Loucy (cell line): Measurements from ENCODE around the gene COL4A5.
"Not testable (repeated sequence)": the region's sequence is repeated elsewhere in the genome, so short reads cannot be mapped to it uniquely, and the experiment has no call there.

Experiments used
- H2AFZ ChIP-seq: fragments of 200-600 bp; sonication (generic); 2 replicates; pipeline ENCODE4 v1.6.0; 2016; ENCODE audit warnings: antibody characterized with exemption, mild to moderate bottlenecking, low read length, moderate library complexity
- H3F3A ChIP-seq: fragments of 200-600 bp; 2 replicates; pipeline ENCODE4 v1.6.0; 2016; ENCODE audit warnings: antibody characterized with exemption, low read depth, mild to moderate bottlenecking
- H3K27me3 ChIP-seq: fragments of 200-600 bp; sonication (generic); 2 replicates; pipeline ENCODE4 v1.6.1; 2014; ENCODE audit warnings: low read length, mild to moderate bottlenecking; ENCODE audit not compliant: insufficient read depth, poor library complexity, severe bottlenecking
- H3K36me3 ChIP-seq: fragments of 200-600 bp; sonication (generic); 2 replicates; pipeline ENCODE4 v1.6.1; 2016; ENCODE audit warnings: low read length; ENCODE audit not compliant: insufficient read depth
- H3K4me1 ChIP-seq: fragments of 200-600 bp; sonication (generic); 2 replicates; pipeline ENCODE4 v1.5.1; 2014; ENCODE audit warnings: low read length, mild to moderate bottlenecking; ENCODE audit not compliant: insufficient read depth, poor library complexity, severe bottlenecking
- H3K4me2 ChIP-seq: fragments of 200-600 bp; sonication (generic); 2 replicates; pipeline ENCODE4 v1.6.0; 2014; ENCODE audit warnings: antibody characterized with exemption, low read length, low read depth, mild to moderate bottlenecking; ENCODE audit not compliant: poor library complexity, severe bottlenecking
- H3K4me3 ChIP-seq: fragments of 200-600 bp; sonication (generic); 2 replicates; pipeline ENCODE4 v1.5.1; 2014; ENCODE audit warnings: low read length, mild to moderate bottlenecking, mixed read lengths; ENCODE audit not compliant: poor library complexity, severe bottlenecking
- H3K79me2 ChIP-seq: fragments of 200-600 bp; sonication (generic); 2 replicates; pipeline ENCODE4 v1.6.1; 2014; ENCODE audit warnings: low read length; ENCODE audit not compliant: insufficient read depth
- H3K9ac ChIP-seq: fragments of 200-600 bp; sonication (generic); 2 replicates; pipeline ENCODE4 v1.6.0; 2014; ENCODE audit warnings: mild to moderate bottlenecking, low read depth, low read length, moderate library complexity; ENCODE audit not compliant: poor library complexity, severe bottlenecking
- H3K9me2 ChIP-seq: fragments of 200-600 bp; sonication (generic); replicated peaks from 2 replicates; pipeline ENCODE4 v1.6.1; 2016; ENCODE audit warnings: low read depth, low read length, mixed read lengths
- H3K9me3 ChIP-seq: fragments of 200-600 bp; sonication (generic); 2 replicates; pipeline ENCODE4 v1.6.1; 2014; ENCODE audit warnings: mild to moderate bottlenecking, antibody characterized with exemption, low read length, low read depth; ENCODE audit not compliant: insufficient read depth
- H4K20me1 ChIP-seq: fragments of 200-600 bp; sonication (generic); 2 replicates; pipeline ENCODE4 v1.6.0; 2014; ENCODE audit warnings: antibody characterized with exemption, low read length, mild to moderate bottlenecking; ENCODE audit not compliant: insufficient read depth, poor library complexity, severe bottlenecking
- EZH2phosphoT487 ChIP-seq: fragments of 200-600 bp; IDR thresholded peaks from 2 replicates; pipeline ENCODE4 v1.6.1; 2018; ENCODE audit warnings: antibody characterized with exemption, mild to moderate bottlenecking, moderate library complexity, borderline replicate concordance
- TF ChIP-seq, protein P1 (sequence below): fragments of 200-600 bp; sonication (generic); conservative IDR thresholded peaks from 2 replicates; pipeline ENCODE4 v1.5.1; 2014; ENCODE audit warnings: mild to moderate bottlenecking, antibody characterized with exemption, low read length

COL4A5 gene

DNA sequence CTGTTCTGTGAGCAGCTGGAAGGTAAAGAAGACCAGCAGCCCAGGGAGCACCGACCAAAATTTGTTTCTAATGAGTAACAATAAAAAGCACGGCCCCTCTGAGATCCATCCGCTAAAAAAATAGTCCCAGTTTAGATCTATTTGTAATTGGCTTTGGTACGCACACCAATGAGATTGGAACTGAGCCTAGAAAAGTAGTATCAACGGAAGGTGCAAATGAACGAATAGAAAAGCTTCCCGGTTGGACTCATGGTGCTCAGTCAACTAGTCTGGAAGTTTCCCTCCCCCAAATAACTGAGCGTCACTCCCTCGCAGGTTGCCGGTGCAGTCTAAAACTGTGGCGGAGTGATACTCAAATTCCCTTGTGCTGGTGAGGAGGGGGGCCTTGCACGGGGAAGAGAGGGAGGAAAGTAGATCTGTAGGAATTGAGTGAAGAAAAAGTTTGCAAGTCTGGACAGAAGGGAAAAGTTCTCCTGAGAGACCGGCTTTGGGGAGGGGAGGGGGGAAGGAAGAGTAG, at the start of gene COL4A5:
TSS of gene COL4A5 (plus strand) at position 413 of the 517 bp plus-strand sequence. CDS start 288 bp downstream, outside the sequence.
- Histone ChIP-seq H3K79me2 (no peaks in the 10 kb centered on the region), H3K9ac (no peak within 1 kb of the TSS), H4K20me1 (no peaks in the 10 kb centered on the region), H3K9me2 (no peaks in the 10 kb centered on the region), H3K27me3 (no peaks in the 10 kb centered on the region), H3K4me3 (no peak within 1 kb of the TSS), H3F3A (no peaks in the 10 kb centered on the region), H3K4me1 (no peaks in the 10 kb centered on the region), H3K36me3 (no peaks in the 10 kb centered on the region), H2AFZ (no peak within 1 kb of the TSS), H3K9me3 (no peaks in the 10 kb centered on the region), H3K4me2 (no peak within 1 kb of the TSS)
- TF ChIP-seq EZH2phosphoT487: no peak
- TF ChIP-seq, protein P1, sequence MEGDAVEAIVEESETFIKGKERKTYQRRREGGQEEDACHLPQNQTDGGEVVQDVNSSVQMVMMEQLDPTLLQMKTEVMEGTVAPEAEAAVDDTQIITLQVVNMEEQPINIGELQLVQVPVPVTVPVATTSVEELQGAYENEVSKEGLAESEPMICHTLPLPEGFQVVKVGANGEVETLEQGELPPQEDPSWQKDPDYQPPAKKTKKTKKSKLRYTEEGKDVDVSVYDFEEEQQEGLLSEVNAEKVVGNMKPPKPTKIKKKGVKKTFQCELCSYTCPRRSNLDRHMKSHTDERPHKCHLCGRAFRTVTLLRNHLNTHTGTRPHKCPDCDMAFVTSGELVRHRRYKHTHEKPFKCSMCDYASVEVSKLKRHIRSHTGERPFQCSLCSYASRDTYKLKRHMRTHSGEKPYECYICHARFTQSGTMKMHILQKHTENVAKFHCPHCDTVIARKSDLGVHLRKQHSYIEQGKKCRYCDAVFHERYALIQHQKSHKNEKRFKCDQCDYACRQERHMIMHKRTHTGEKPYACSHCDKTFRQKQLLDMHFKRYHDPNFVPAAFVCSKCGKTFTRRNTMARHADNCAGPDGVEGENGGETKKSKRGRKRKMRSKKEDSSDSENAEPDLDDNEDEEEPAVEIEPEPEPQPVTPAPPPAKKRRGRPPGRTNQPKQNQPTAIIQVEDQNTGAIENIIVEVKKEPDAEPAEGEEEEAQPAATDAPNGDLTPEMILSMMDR: no peak

DNA sequence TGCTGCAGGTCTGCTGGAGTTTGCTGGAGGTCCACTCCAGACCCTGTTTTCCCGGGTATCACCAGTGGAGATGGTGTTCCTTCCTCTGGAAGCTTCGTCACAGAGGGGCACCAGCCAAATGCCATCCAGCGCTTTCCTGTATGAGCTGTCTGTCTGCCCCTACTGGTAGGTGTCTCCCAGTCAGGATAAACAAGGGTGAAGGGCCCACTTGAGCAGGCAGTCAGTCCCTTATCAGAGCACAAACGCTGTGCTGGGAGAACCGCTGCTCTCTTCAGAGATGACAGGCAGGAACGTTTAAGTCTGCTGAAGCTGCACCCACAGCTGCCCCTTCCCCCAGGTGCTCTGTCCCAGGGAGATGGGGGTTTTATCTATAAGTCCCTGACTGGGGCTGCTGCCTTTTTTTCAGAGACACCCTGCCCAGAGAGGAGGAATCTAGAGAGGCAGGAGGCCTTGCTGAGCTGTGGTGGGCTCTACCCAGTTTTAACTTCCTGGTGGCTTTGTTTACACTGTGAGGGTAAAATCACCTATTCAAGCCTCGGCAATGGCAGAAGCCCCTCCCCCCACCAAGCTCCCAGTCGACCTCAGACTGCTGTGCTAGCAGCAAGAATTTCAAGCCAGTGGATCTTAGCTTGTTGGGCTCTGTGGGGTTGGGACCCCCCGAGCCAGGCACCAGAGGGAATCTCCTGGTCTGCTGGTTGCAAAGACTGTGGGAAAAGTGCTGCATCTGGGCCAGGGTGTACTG, 48.5 kb upstream of the COL4A5 start:
- not testable (repeated sequence) for H3F3A ChIP-seq, H3K4me1 ChIP-seq, H2AFZ ChIP-seq, H3K36me3 ChIP-seq, H3K4me2 ChIP-seq, H3K27me3 ChIP-seq, H3K4me3 ChIP-seq, H3K9me2 ChIP-seq, H3K9ac ChIP-seq, H3K79me2 ChIP-seq, H4K20me1 ChIP-seq, H3K9me3 ChIP-seq

DNA sequence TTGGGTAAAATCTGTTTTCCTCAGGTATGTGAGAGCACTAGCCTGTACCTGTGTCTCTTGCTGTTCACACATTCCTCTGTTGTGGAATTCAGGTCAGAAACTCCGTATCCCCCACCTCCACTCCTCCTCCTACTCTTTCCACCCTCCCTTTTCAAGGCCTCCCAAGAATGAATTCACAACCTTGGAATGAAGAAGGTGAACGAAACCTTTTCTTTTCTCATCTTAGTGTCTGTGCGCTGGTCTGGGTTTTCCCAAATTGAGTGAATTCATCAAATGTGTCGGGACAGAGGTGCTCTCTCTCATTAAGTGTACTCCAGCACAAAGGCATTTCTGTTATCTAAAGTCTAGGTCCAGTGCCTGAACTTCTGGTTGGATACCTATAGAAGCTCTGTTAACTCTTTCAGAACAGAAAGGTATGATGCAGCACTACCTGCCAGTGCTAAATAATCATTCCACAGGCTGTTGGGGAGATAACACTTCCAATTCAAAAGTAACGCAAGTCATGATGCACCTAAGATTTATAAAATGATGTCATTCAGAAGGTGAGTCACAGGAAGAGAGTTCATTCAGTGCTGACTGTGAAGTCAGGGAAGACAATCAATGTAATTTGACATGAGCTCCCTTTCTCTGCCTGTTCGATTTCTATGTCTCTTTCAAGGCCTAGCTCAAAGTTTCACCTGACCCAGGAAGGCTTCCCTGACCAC, 43.3 kb upstream of the COL4A5 start:
- no peak for TF ChIP-seq EZH2phosphoT487
- TF ChIP-seq, protein P1: no peak
- Histone ChIP-seq H3K4me2 (no peak overlapping the region), H3K9me2 (no peaks in the 10 kb centered on the region), H2AFZ (no peak overlapping the region), H4K20me1 (no peaks in the 10 kb centered on the region), H3K27me3 (no peaks in the 10 kb centered on the region), H3K79me2 (no peaks in the 10 kb centered on the region), H3K4me3 (no peak overlapping the region), H3F3A (no peaks in the 10 kb centered on the region), H3K36me3 (no peaks in the 10 kb centered on the region), H3K9me3 (no peaks in the 10 kb centered on the region), H3K9ac (no peak overlapping the region), H3K4me1 (no peaks in the 10 kb centered on the region)
